GM18520 (cell line): ENCODE data around the gene CAP1.
"Not testable (repeated sequence)": the region's sequence is repeated elsewhere in the genome, so short reads cannot be mapped to it uniquely, and the experiment has no call there.

Experiments
- ATAC-seq: cut with Tn5 transposase; IDR thresholded peaks from one replicate; pipeline ENCODE4 v1.9.1; 2021; ENCODE audit not compliant: unreplicated experiment

CAP1 gene

DNA sequence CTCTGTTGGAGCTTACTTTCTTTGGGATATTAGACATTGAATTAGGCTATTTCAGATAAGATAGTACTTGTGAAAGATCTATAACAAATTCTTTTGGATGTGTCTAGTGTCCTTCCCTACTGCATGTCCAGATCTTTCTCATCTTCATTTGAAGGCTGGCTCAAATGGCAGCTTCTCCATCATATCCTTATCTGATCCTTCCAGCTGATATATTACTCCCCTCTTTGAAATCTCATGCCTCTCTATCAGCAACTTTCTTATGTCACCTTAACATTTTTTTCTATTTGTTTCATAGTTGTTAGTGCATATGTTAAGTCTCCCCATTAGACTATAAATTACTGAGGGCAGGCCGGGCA lies 17.5 kb downstream of the CAP1 start:
- no peak for ATAC-seq

DNA sequence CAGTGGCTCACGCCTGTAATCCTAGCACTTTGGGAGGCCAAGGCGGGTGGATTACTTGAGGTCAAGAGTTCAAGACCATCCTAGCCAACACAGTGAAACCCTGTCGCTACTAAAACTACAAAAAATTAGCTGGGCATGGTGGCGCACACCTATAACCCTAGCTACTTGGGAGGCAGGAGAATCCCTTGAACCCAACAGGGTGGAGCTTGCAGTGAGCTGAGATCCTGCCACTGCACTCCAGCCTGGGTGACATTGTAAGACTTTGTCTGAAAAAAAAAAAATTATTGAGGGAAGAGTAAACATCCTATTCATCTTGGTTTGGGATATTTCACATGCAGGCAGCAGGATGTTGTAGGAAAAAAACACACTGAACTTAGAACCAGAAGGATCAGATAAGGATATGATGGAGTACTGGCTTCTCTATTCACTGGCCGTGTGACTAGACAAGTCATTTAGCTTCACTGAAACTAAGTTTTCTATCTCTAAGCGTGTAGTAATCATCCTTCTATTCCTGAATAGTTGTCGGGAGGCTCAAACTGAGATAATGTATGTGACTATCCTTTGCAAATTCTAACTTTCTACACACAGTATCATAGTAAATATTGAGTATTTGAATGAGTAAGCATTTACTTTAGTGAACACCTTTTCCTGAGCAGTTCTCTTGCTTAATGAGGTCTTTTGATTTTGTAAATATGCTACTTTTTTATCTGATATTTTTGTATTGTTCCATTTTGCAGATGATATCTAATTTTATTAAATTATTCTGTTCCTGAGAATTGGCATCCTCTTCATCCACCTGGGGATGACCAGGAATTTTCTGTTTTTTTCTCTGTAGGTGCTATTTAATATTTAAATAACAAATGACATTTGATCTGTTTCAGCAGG lies 18.2 kb downstream of the CAP1 start:
- ATAC-seq: no peak

DNA sequence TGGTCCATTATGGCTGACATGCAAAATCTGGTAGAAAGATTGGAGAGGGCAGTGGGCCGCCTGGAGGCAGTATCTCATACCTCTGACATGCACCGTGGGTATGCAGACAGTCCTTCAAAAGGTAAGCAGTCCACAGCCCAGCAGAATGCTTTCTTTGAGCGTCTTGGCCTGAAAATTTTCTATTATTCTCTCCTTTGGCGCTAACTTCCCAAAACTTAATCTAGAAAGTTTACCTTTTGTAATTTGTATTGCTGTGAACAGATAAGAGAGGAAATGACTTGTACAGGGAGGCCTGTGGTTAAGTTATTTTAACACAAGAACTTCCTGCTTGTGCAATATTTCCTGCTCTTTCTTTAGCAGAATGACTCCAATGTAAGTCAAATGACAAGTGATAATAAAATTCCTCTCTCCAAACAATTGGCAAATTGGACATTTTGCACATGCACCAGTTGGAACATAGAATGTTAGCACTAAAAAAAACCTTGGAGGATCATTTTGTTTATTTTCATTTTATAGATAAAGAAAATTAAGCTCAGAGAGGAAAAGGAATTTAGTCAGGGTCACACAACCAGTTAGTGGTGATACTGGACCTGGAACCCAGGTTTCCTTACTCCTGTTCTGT lies 18.9 kb downstream of the CAP1 start:
- ATAC-seq: peak; percentile 32

DNA sequence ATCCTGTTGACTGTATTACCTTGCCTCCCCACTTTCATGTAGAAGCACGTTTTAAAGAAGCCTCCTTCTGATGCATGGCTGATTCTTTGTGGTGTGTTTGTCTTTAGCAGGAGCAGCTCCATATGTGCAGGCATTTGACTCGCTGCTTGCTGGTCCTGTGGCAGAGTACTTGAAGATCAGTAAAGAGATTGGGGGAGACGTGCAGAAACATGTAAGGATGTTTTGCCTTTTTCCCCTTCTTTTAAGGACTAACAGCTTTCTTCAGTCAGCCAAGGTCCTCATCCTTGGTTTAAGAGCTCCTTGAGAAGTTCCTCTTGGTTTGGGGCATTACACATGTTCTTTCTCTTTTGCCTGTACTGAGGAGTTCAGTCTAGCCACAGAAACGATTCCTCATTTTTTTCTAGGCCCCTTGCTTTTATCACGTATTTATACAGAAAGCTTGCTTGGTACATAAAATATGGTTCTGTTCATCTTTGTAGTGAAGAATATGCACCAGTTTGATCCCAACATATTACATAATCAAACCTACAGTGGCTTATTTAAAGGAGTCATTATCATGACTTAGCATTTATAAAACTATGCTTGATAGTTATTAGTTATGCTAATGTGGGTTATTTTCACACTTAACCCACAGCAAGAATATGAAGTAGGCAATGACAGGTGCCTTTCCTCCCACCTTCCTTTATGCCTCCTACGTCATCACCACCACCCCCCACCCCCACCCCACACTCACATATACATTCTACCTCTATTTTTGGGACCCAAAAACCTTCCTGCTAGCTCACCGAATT lies 19.6 kb downstream of the CAP1 start:
- no peak for ATAC-seq

DNA sequence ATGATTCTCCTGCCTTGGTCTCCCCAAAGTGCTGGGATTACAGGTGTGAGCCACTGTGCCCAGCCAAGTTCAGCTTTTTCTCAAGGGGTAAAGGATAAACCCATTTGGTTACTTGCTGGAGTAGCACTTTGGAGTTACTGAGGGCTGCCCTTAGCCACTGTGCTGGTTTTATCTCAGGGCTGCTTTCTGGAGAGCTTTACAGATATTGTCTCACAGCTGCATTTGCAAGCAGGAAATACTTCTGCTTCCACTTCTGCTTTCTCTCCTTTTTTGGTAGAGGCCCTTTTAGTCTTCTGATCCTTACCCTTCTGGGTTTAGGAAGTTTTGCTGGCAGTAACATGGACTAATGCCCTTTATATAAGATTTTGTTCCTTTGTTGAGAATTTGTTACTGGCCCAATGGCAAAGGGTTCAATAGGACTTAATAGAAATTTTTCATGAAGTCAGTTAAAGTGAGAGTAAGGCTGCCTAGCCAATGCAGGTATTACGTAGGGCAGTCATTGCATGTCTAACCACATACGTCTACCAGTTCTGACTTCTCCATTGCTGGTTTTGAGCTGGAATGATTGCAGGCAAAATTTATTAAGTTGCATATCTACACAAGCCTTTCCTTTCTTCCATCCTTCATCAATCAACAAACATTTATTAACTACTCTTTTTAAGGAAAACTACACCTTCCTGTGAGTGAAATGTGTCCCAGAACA lies 24.4 kb downstream of the CAP1 start:
- peak; percentile 50 for ATAC-seq

DNA sequence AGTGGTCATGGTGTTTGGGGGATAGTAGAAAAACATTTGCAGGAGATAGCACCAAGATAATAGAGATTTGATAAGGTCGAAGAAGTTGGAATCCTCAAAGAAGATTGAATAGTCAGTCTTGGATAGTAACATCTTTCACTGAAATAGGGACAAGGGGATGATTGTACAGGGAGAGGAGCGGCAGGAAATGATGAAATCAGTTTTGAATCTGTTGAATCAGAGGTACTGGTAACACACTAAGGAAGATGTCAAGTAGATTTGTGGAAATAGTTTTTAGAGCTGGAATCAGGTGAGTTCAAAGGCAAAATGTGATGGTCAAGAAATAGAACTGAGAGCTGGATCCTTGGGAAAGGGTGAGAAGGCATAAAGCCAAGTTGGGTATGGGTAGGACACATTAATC lies 26.5 kb downstream of the CAP1 start:
- no peak for ATAC-seq

DNA sequence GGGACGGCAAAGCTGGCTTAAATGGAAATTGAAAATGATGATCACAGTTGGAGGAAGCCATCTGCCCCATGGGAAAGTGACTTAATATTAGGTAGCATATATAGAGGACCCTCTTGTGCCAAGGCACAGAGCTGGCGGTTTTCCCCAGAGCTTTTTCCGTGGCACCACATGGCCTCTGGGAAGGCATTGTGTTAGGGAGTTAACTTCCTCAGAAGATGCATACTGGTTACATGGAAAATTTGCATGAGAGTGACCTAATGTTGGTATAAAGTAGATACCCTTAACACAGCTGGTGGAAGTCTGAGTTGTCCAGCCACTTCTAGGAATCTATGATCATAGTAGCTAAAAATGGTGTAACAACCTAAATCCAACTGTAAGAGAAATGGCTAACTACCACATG lies 27.3 kb downstream of the CAP1 start:
- ATAC-seq: no peak

DNA sequence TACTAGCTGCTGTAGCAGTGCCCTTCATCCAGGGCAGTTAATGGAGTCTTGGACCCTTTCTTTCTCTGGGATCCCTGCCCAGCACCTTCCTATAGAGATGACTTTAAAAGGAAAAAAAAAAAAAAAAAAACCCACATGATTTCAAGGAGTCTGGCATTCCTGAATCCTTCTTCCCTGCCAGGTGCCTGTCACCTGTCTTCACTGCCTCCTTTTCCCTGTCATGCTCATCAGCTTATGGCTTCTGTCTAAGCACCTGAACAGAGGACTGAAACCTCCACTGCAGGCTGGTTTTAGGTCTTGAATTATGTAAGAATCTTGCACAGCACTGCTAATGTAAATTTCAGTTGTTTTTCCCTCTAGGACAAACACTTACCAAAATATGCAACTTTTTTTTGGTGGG lies 31.6 kb downstream of the CAP1 start:
- ATAC-seq: no peak

DNA sequence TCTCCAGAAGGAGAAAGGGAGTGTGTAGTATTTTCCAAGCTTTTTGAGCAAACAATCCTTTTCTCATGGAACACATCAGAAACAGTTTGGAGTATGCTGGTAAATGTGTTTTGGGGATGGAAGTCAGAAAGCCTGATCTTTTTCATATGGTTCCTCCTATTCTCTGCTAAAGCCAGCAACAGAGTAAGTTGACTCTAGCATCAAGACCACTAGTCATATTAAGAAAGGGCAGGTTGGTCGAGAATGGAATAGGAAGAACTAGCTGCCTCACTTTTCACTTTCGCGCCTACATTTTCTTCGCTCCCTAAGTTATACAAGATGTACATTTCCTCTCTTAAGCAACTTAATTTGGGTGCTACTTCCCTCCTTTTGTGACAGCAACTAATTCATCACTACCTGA lies 32.5 kb downstream of the CAP1 start:
- no peak for ATAC-seq

DNA sequence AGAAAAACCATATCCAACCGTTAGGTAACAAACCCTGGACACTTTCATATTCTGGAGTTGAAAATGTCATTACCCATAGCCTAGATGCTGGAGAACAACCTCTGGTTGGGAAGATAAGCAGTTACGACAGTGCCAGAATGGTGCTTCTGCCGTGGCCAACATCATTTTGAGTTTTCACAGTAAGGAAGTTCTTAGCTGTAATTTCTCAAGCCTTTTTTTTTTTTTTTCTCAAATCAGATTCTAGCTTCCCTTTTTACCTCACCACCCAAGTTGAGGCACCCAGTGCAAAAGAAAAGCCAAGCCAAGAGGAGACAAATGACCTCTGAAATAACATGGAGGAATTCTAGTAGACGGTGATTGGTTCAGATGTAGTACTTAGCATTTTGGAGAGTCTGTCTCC lies 34.7 kb downstream of the CAP1 start:
- ATAC-seq: no peak

DNA sequence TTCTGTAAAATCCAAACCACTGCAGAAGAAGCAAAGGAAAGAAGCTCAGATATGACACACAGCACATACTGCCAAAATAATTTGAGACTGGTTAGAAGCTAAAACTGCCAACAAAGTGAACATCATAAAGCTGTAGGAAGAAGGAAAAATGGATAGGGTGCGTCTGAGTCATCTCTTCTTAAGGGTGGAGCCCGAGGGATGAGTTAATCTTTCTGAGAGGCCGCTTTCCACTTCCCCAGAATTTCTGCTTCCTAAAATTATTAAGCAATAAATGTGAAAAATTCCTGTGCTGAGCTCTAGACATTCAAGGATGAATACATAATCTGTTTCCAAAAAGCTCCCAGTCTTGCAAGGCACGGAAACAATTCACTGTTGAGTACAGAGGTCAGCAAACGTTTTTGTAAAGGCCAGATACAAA lies 36.4 kb downstream of the CAP1 start:
- ATAC-seq: no peak

DNA sequence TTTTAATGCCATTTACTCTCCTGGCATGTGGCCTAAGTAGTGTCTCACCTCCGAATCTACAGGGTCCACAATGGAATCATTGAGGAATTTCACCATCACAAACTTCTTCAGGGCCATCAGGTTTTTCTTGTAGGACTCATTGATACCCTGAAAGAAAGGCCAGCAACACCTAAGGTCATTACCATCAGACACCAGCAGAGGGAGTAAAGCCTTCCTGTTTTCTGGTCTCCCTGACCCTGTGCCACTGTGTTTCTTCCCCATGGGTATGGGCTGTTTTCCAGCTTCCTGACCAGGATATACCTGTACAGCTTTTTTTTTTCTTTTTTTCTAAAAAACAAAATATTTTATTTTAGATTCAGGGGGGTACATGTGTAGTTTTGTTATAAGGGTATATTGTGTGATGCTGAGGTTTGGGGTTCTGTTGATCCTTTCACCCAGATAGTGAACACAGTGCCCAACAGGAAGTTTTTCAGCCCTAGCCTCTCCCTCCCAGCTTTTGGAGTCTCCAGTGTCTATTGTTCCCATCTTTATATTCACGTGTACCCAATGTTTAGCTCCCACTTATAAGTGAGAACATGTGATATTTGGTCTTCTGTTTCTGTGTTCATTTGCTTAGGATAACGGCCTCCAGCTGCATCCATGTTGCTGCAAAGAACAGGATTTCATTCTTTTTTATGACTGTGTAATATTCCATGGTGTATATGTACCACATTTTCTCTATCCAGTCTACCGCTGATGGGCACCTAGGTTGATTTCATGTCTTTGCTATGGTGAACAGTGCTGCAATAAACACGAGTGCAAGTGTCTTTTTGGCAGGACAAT lies 38.2 kb downstream of the CAP1 start:
- no peak for ATAC-seq

DNA sequence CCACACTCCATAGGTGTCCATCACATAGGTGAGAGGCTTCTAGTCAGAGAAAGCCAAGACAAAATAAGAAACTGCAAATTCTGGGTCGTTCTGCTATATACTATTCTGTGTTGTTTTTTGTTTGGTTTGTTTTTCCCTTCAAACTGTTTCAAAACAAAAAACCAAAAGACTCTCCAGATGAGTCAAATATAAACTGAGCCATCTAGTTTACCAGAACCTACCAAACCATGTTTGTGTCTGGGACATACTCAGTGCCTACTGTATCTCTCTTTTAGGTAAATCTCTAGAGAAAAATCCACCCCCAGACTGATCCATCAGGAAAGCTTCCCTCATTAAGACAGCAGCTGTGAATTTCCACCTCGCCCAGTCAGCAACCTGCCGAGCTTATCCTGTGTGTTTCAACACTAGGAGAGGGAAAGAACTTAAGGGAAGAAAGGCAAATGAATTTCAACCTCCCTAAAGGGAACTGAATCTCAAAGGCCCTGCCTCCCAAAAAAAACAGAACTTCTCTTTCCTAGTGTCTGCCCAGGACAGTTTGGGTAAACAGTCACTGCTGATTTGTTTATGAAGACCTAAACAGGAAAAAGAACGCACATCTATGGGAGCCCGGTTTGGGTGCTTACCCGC lies 39.4 kb downstream of the CAP1 start:
- no peak for ATAC-seq

DNA sequence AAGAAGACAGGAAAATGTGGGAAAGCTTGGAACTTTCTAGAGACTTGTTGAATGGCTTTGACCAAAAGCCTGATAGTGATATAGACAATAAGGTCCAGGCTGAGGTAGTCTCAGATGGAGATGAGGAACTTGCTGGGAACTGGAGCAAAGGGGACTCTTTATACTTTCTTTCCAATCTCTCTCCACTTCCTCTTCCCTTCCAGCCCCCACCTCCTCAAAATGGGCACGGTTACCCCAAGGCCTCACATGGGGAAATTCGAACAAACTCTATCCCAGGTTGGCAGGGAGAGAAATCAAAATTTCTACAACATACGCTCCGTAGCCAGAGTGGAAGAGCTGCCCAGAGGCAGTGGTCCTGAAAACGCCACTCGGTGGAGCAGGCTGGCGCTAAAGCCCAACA lies 41.3 kb downstream of the CAP1 start:
- no peak for ATAC-seq

DNA sequence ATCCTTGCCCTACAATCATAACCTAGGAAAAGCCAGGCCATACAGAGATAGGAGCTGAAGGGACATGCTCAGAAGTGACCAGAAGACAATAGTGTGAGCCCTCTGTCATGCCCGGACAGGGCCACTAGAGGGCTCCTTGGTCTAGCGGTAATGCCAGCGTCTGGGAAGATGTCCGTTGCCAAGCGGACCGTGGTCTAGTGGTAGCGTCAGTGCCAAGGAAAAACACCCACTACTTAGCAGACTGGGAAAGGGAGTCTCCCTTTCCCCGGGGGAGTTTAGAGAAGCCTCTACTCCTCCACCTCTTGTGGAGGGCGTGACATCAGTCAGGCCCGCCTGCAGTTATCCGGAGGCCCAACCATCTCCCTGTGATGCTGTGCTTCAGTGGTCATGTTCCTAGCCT lies 44.2 kb downstream of the CAP1 start:
- not testable (repeated sequence) for ATAC-seq

DNA sequence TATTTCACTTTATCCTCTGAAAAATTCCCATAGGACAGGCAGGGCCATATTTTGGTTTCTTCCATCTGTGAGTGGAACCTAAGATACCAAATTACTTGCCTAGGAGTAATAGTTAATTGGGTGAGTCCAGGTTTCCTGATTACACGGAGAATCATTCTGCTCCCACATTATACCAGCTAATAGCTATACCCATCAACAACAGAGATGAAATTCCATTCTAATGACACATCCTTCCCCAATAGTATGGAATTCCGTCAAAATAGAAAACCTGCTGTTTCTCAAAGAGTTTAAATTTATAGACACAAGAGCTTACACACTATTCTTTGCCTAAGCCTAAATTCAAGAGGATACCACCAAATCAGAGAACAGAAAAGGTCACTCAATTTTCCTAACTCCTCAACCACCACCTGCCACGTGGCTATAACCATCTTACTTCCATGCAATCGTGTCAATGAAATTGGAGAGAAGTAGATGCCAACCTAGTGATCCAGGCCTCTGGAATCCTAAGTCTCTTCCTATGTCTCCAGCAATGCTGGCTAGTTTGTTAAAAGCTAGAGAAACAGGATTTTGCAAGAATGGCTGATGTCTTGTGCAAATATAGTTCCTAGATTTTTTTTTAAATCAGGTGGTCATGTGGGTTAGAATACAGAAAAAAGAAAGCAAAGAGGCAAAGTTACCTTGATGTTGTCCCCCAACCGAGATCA lies 50.3 kb downstream of the CAP1 start:
- ATAC-seq: no peak

DNA sequence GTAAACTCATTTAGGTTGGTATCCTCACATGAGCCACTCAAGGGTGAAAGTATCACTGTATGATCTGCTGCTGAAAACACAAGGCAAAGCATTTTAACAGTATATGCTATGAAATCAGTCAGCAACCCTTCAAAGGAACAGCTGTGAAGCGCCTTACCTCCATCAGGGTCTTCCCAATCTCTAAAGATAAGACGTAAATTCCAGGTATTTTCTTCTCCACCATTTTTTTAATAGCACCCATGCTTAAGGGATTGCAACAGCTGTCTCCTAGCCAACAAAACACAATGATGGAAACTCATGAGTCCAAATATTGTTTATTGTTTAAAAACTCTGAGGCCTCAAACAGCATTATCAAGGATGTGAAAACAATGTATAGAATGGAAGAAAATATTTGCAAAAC lies 51.7 kb downstream of the CAP1 start:
- no peak for ATAC-seq

DNA sequence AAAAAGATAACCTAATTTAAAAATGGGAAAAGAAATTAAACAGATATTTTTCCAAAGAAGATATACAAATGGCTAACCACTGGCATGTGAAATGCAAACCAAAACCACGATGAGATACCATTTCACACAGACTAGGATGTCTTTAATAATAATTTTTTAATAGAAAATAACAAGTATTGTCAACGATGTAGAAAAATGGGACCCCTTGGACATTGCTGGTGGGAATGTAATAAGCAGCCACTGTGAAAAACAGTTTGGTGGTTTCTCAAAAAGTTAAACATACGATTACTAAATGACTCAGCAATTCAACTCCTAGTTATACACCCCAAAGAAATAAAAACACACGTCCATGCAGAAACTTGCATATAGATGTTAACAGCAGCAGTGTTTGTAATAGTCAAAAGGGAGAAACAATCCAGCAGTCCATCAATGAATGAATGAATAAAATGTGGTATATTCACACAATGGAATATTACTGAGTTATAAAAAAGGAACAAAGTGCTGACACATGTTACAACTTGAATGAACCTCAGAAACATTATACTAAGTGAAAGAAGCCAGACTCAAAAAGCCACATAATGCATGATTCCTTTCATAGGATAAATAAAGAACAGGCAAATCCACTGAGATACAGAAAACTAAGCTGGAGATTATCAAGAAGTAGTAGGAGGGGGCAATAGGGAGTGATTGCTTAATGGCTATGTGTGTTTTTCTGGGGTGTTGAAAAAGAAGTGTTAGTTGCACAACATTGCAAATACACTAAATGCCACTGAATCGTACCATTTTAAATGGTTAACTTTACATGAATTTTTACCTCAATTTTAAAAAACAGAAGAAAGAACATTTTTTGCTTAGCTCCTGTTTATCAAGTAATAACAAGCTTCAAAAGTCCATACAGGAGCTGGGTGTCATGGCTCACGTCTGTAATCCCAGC lies 52.4 kb downstream of the CAP1 start:
- no peak for ATAC-seq
